Measurements from ENCODE around the gene MMP25. TPM values are rescaled to one million over a fixed set of nuclear protein-coding genes. Genes with fewer than 3 reads are reported as not detected.

MMP25 gene
- total and polyA plus RNA-seq, 9 of the 15 experiments (the other 6 are each of a cell fraction or from before 2014, with no cell fraction given), result 0.03 to 0.04 TPM; not detected in 7

DNA sequence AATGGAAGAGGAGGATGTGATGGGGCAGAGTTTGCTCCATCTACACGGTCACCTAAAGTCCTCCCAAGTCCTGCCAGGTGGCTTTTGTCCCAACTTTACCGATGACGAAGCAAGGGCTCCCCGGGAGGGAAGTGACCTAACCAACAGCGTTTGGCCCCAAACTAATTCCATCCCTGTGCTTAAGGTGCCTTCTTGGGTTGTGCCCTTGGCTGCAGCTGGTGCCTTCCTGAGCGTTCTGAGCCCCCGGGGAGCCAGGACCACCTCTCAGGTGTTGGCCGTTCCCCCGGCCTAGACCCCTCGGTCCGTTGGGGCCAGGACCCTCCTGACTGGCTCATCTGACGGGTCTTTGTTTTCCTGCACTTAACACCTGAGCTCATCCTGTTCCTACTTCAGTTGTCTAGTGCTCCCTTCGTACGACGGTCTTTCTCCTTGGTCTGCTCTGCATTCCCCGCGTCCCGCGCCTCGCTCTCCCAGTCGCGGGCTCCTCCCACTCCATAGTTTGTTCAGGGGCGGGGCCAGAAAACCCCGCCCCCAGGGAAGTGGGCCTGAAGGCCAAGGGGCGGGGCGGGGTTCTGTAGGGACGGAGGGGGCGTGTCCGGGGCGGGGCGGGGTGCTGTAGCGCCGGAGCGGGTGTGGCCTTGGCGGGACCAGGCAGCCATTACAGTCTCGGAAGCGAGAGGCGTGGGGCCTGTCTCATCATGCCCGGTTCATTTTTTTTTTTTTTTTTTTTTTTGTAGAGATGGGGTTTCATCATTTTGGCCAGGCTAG, 53.6 kb downstream of the MMP25 start (continued):
- TF ChIP-seq OTX1 (CRISPR knock-in tag; IDR thresholded peaks at IDR 0.05), result no peak
- TF ChIP-seq LCOR (CRISPR knock-in tag; IDR thresholded peaks at IDR 0.05), result no peak
- TF ChIP-seq GABPB2 (CRISPR knock-in tag; conservative IDR thresholded peaks at IDR 0.05), result no peak
- no peak for TF ChIP-seq ZNF324 (CRISPR knock-in tag; IDR thresholded peaks at IDR 0.05)
- TF ChIP-seq ZNF311 (CRISPR knock-in tag; IDR thresholded peaks at IDR 0.05), result no peak
- TF ChIP-seq PHB2 (IDR thresholded peaks at IDR 0.05; ENCODE audit: low read depth), result no peak
- TF ChIP-seq ZNF507 (tag; conservative IDR thresholded peaks at IDR 0.05), result no peak
- TF ChIP-seq ZNF212 (CRISPR knock-in tag; IDR thresholded peaks at IDR 0.05), result no peak
- TF ChIP-seq NBN (IDR thresholded peaks at IDR 0.05; ENCODE audit: low read depth), result no peak
- TF ChIP-seq HSF4 (CRISPR knock-in tag; IDR thresholded peaks at IDR 0.05; ENCODE audit: borderline replicate concordance), result no peak
- TF ChIP-seq KLF13 (tag; IDR thresholded peaks at IDR 0.05; ENCODE audit: borderline replicate concordance, low read depth), result no peak
- TF ChIP-seq FOXJ3 (CRISPR knock-in tag; IDR thresholded peaks at IDR 0.05), result no peak
- TF ChIP-seq SMC3 (conservative IDR thresholded peaks at IDR 0.05; ENCODE audit: insufficient read depth, low read depth, low read length), result no peak
- TF ChIP-seq, protein P1, sequence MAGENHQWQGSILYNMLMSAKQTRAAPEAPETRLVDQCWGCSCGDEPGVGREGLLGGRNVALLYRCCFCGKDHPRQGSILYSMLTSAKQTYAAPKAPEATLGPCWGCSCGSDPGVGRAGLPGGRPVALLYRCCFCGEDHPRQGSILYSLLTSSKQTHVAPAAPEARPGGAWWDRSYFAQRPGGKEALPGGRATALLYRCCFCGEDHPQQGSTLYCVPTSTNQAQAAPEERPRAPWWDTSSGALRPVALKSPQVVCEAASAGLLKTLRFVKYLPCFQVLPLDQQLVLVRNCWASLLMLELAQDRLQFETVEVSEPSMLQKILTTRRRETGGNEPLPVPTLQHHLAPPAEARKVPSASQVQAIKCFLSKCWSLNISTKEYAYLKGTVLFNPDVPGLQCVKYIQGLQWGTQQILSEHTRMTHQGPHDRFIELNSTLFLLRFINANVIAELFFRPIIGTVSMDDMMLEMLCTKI (IDR thresholded peaks at IDR 0.05; ENCODE audit: partially characterized antibody), result no peak
- TF ChIP-seq NFYB (IDR thresholded peaks at IDR 0.05; ENCODE audit: extremely low read depth, insufficient read length), result no peak
- no peak for TF ChIP-seq CTBP1 (IDR thresholded peaks at IDR 0.05; ENCODE audit: borderline replicate concordance)
- no peak for TF ChIP-seq ELF4 (CRISPR knock-in tag; IDR thresholded peaks at IDR 0.05)
- TF ChIP-seq KLF6 (CRISPR knock-in tag; IDR thresholded peaks at IDR 0.05; ENCODE audit: borderline replicate concordance), result no peak
- TF ChIP-seq ZKSCAN1 (IDR thresholded peaks at IDR 0.05; ENCODE audit: low read depth, low read length), result no peak

Measured in K562 (cell line).